Adrenal gland (tissue), 5 donors: ENCODE results near the gene HSP90B1.

ENCODE experiments used
- CTCF ChIP-seq, 6 experiments: fragments of 450-650 bp in 4 of 6; fragments of 200-600 bp in 2 of 6; sonication (generic) in 1 of 6; IDR thresholded peaks; 1 replicate in 5 of 6; 2 replicates in 1 of 6; pipeline versions ENCODE4 v1.5.1 to v1.8.0; 2016 to 2021; ENCODE audit warnings: antibody characterized with exemption in 6 of 6, mild to moderate bottlenecking in 2 of 6, moderate library complexity in 1 of 6
- POLR2A ChIP-seq, 2 donors: fragments of 450-650 bp; IDR thresholded peaks; one replicate each; pipeline ENCODE4 v1.6.1; 2017; ENCODE audit warnings: antibody characterized with exemption in 2 of 2, mild to moderate bottlenecking in 2 of 2, moderate library complexity in 1 of 2
- donor health status: DM: no; HTN: no; CAD: no.

- TF ChIP-seq POLR2A (IDR thresholded peaks at IDR 0.05) (no peak), CTCF (IDR thresholded peaks at IDR 0.05) (no peak)
These were observed 28.4 kb downstream of the HSP90B1 start for GRCh38 chr12:103958621-103959020.
